HL-60 (cell line): ENCODE data around the gene ADD3.

ENCODE experiments used
- DNase-seq, 2 experiments: peaks; one replicate each; pipeline ENCODE4 v3.0.0-alpha.2; 2010 to 2020; ENCODE audit warnings: low read depth in 1 of 2, low spot score in 1 of 2
- H3K27ac ChIP-seq: fragments of 250-450 bp; sonication (Bioruptor Pico); replicated peaks from 2 replicates; pipeline ENCODE4 v1.5.1; 2020; ENCODE audit warnings: mild to moderate bottlenecking, moderate library complexity
- H3K27me3 ChIP-seq: fragments of 250-450 bp; sonication (Bioruptor Pico); 2 replicates; pipeline ENCODE4 v1.5.1; 2021; ENCODE audit warnings: mild to moderate bottlenecking, moderate library complexity; ENCODE audit not compliant: insufficient read depth, poor library complexity, severe bottlenecking
- H3K4me3 ChIP-seq: replicated peaks from 2 replicates; pipeline ENCODE4 v1.5.1; 2011; ENCODE audit warnings: mild to moderate bottlenecking, control low read depth, low read length; ENCODE audit not compliant: insufficient read depth
- GABPA ChIP-seq: IDR thresholded peaks from 2 replicates; pipeline ENCODE4 v1.6.1; 2012; ENCODE audit warnings: low read depth
- POLR2AphosphoS5 ChIP-seq: IDR thresholded peaks from 2 replicates; pipeline ENCODE4 v1.6.1; 2012; ENCODE audit warnings: low read depth
- SPI1 ChIP-seq: IDR thresholded peaks from 2 replicates; pipeline ENCODE4 v1.6.1; 2012; ENCODE audit warnings: low read depth, mild to moderate bottlenecking, borderline replicate concordance
- TF ChIP-seq, protein P1 (sequence below): IDR thresholded peaks from one replicate; pipeline ENCODE4 v1.5.1; 2011; ENCODE audit warnings: low read length, control low read depth, inconsistent platforms; ENCODE audit not compliant: insufficient read depth
- TF ChIP-seq, protein P2 (sequence below): IDR thresholded peaks from 2 replicates; pipeline ENCODE4 v1.6.1; 2012; ENCODE audit warnings: low read depth; ENCODE audit not compliant: insufficient replicate concordance

The ADD3 gene

DNA sequence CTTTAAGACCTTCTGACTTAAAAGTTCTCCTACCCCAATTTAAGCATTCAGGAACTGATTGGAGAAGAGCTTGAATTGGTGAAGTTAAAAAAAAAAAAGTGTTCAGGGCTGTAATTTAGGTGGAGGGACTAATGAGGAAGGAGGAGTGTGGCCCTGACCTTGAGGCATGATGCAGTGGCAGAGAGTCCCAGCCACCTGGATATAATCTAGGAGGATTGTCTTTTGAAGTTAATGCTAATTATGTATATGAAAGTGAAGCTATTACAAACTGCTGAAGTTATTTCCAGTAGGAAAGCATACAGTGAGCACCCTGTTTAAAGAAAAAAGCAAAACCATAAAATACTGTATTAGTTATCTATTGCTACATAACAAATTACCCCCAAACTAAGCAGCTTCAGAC, 31.5 kb downstream of the ADD3 start:
- Histone ChIP-seq H3K27me3 (no peaks in the 10 kb centered on the region), H3K27ac (no peak overlapping the region), H3K4me3 (no peak overlapping the region)
- DNase-seq: no peak
- TF ChIP-seq SPI1: no peak
- TF ChIP-seq, protein P1, sequence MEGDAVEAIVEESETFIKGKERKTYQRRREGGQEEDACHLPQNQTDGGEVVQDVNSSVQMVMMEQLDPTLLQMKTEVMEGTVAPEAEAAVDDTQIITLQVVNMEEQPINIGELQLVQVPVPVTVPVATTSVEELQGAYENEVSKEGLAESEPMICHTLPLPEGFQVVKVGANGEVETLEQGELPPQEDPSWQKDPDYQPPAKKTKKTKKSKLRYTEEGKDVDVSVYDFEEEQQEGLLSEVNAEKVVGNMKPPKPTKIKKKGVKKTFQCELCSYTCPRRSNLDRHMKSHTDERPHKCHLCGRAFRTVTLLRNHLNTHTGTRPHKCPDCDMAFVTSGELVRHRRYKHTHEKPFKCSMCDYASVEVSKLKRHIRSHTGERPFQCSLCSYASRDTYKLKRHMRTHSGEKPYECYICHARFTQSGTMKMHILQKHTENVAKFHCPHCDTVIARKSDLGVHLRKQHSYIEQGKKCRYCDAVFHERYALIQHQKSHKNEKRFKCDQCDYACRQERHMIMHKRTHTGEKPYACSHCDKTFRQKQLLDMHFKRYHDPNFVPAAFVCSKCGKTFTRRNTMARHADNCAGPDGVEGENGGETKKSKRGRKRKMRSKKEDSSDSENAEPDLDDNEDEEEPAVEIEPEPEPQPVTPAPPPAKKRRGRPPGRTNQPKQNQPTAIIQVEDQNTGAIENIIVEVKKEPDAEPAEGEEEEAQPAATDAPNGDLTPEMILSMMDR: no peak
- TF ChIP-seq, protein P2, sequence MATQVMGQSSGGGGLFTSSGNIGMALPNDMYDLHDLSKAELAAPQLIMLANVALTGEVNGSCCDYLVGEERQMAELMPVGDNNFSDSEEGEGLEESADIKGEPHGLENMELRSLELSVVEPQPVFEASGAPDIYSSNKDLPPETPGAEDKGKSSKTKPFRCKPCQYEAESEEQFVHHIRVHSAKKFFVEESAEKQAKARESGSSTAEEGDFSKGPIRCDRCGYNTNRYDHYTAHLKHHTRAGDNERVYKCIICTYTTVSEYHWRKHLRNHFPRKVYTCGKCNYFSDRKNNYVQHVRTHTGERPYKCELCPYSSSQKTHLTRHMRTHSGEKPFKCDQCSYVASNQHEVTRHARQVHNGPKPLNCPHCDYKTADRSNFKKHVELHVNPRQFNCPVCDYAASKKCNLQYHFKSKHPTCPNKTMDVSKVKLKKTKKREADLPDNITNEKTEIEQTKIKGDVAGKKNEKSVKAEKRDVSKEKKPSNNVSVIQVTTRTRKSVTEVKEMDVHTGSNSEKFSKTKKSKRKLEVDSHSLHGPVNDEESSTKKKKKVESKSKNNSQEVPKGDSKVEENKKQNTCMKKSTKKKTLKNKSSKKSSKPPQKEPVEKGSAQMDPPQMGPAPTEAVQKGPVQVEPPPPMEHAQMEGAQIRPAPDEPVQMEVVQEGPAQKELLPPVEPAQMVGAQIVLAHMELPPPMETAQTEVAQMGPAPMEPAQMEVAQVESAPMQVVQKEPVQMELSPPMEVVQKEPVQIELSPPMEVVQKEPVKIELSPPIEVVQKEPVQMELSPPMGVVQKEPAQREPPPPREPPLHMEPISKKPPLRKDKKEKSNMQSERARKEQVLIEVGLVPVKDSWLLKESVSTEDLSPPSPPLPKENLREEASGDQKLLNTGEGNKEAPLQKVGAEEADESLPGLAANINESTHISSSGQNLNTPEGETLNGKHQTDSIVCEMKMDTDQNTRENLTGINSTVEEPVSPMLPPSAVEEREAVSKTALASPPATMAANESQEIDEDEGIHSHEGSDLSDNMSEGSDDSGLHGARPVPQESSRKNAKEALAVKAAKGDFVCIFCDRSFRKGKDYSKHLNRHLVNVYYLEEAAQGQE: no peak
- no peak for TF ChIP-seq POLR2AphosphoS5
- TF ChIP-seq GABPA: no peak

DNA sequence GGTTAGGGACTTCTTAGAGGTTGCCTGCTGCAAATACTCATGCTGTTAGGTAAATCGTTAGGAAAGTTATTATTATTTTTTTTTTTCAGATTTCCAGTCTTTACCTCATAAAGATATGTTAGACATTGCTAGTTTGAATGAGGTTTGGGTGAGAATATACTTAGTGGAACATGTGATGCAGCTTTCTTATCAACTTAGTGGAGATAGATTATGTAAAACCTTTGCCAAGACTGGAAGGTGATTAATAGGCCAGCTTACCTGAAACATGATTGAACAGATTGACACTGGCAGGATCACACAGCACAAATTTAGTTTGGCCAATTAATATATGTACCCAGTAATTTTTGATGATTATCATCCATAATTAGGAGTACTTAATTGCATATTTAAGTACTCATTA, 32.3 kb downstream of the ADD3 start:
- no peak overlapping the region for H3K27ac ChIP-seq
- DNase-seq: no peak
- TF ChIP-seq, protein P1: no peak
- no peak for TF ChIP-seq POLR2AphosphoS5
- TF ChIP-seq, protein P2: no peak
- TF ChIP-seq GABPA: no peak
- no peak for TF ChIP-seq SPI1
- no peaks in the 10 kb centered on the region for H3K27me3 ChIP-seq
- H3K4me3 ChIP-seq: no peak overlapping the region

DNA sequence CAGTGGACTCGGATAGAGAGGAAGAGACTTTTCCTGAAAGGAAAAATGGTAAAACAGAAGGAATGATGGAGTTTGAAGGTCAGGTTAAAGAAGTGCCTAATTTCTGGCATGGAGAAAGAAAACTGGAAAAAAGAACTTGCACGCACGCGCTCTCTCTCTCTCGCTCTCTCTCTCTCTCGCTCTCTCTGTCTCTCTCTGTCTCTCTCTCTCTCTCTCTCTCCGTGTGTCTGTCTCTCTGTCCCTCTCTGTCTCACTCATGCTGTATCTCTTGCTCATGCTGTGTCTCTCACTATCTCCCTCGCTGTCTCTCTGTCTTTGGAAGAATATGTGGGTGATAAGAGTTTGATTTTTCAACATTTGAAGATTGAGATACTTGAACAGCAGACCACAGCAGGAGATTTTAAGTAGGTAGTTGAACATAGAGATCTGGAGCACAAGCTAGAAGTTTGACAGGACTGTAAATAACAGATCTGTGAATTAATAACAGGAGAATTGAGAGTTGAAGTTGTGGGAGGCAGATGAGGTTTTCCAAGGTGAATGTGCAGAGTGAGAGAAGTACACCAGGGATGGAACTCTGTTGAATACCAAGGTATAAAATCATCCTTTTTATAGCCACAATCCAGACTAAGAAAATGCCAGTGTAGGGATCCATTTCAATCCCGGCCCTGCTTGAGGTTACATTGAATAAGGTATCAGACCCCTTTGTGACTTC, 33.1 kb downstream of the ADD3 start:
- Histone ChIP-seq H3K27ac (no peak overlapping the region), H3K27me3 (no peaks in the 10 kb centered on the region), H3K4me3 (no peak overlapping the region)
- no peak for DNase-seq
- no peak for TF ChIP-seq GABPA
- TF ChIP-seq POLR2AphosphoS5: no peak
- TF ChIP-seq SPI1: no peak
- TF ChIP-seq, protein P2: no peak
- TF ChIP-seq, protein P1: no peak
